ENCODE results near the gene ONECUT2.

Gene ONECUT2

GRCh38 chr18:57439985-57440330 is 4.8 kb downstream of the ONECUT2 start:
- Histone ChIP-seq H3K9ac (ENCODE audit: low read depth, low read length) (no peak overlapping the region), H3K4me3 (ENCODE audit: low read depth in 1 of 2, low read length in 2 of 2) (no peak overlapping the region), H3K27ac (ENCODE audit: low read length) (no peak overlapping the region), H3K36me3 (ENCODE audit: insufficient read depth, low read length) (no peaks in the 10 kb centered on the region), H3K79me2 (ENCODE audit: insufficient read depth, low read length) (no peaks in the 10 kb centered on the region), H3K4me1 (ENCODE audit: insufficient read depth, low read length) (no peaks in the 10 kb centered on the region), H3K4me2 (ENCODE audit: insufficient read depth, low read length) (no peak overlapping the region), H3K27me3 (ENCODE audit: insufficient read depth, low read length, poor library complexity) (no peaks in the 10 kb centered on the region), H2AFZ (ENCODE audit: low read depth, low read length) (no peak overlapping the region), H3K9me3 (ENCODE audit: insufficient read depth, low read length, severe bottlenecking) (peaks cover 14% of the 10 kb centered on the region), H4K20me1 (ENCODE audit: insufficient read depth, low read length) (no peaks in the 10 kb centered on the region)
- TF ChIP-seq, protein P1, sequence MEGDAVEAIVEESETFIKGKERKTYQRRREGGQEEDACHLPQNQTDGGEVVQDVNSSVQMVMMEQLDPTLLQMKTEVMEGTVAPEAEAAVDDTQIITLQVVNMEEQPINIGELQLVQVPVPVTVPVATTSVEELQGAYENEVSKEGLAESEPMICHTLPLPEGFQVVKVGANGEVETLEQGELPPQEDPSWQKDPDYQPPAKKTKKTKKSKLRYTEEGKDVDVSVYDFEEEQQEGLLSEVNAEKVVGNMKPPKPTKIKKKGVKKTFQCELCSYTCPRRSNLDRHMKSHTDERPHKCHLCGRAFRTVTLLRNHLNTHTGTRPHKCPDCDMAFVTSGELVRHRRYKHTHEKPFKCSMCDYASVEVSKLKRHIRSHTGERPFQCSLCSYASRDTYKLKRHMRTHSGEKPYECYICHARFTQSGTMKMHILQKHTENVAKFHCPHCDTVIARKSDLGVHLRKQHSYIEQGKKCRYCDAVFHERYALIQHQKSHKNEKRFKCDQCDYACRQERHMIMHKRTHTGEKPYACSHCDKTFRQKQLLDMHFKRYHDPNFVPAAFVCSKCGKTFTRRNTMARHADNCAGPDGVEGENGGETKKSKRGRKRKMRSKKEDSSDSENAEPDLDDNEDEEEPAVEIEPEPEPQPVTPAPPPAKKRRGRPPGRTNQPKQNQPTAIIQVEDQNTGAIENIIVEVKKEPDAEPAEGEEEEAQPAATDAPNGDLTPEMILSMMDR (IDR thresholded peaks at IDR 0.05; ENCODE audit: borderline replicate concordance, extremely low read depth, low read length, poor library complexity, severe bottlenecking) = no peak
- no peak for TF ChIP-seq EZH2 (IDR thresholded peaks at IDR 0.05; ENCODE audit: borderline replicate concordance, low read depth, low read length, severe bottlenecking)
- ATAC-seq (ENCODE audit: insufficient read depth, low read depth) = no peak
- DNase-seq = no peak

DNA sequence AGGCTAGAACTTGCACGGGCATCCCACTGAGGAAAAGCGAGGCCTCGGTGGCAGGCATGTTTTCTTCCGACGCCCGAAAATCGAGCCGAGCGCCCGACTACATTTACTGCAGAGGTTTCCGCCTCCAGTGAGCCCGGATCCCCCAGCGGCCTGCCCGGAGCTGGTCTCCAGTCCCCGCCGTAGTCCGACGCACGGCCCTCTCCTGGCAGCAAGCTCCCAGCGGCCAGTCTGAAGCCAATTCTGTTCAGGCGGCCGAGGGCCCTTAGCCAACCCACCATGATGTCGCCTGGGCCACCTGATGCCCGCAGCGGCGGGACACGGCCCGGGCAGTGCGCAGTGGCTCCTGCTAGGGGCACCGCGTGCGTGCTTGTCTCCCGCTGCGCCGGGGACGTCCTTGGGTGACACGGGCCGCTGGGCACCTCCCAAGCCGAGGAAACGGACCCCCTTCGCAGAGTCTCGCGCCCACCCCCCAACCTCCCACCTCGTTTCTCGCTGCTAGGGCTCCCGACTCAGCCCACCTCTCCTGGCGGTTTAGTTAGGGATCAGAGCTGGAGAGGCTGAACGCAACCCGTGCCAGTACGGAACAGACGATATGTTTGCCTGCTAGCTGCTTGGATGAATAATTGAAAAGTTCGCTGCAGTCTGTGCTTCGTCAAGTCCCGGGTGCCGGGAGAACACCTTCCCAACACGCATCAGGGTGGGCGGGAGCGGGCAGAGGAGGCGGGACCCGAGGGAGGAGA is 5.3 kb downstream of the ONECUT2 start:
- H3K79me2 ChIP-seq (ENCODE audit: insufficient read depth, low read length) = no peaks in the 10 kb centered on the region
- no peaks in the 10 kb centered on the region for H3K27me3 ChIP-seq (ENCODE audit: insufficient read depth, low read length, poor library complexity)
- no peak overlapping the region for H3K27ac ChIP-seq (ENCODE audit: low read length)
- ATAC-seq (ENCODE audit: insufficient read depth, low read depth) = no peak
- H3K4me1 ChIP-seq (ENCODE audit: insufficient read depth, low read length) = no peaks in the 10 kb centered on the region
- TF ChIP-seq, protein P1 (IDR thresholded peaks at IDR 0.05; ENCODE audit: borderline replicate concordance, extremely low read depth, low read length, poor library complexity, severe bottlenecking) = no peak
- TF ChIP-seq EZH2 (IDR thresholded peaks at IDR 0.05; ENCODE audit: borderline replicate concordance, low read depth, low read length, severe bottlenecking) = no peak
- no peak overlapping the region for H3K4me3 ChIP-seq (ENCODE audit: low read depth in 1 of 2, low read length in 2 of 2)
- DNase-seq = no peak
- no peak overlapping the region for H3K9ac ChIP-seq (ENCODE audit: low read depth, low read length)
- no peaks in the 10 kb centered on the region for H3K36me3 ChIP-seq (ENCODE audit: insufficient read depth, low read length)
- H4K20me1 ChIP-seq (ENCODE audit: insufficient read depth, low read length) = no peaks in the 10 kb centered on the region
- peaks cover 14% of the 10 kb centered on the region for H3K9me3 ChIP-seq (ENCODE audit: insufficient read depth, low read length, severe bottlenecking)
- no peak overlapping the region for H2AFZ ChIP-seq (ENCODE audit: low read depth, low read length)
- no peak overlapping the region for H3K4me2 ChIP-seq (ENCODE audit: insufficient read depth, low read length)

DNA sequence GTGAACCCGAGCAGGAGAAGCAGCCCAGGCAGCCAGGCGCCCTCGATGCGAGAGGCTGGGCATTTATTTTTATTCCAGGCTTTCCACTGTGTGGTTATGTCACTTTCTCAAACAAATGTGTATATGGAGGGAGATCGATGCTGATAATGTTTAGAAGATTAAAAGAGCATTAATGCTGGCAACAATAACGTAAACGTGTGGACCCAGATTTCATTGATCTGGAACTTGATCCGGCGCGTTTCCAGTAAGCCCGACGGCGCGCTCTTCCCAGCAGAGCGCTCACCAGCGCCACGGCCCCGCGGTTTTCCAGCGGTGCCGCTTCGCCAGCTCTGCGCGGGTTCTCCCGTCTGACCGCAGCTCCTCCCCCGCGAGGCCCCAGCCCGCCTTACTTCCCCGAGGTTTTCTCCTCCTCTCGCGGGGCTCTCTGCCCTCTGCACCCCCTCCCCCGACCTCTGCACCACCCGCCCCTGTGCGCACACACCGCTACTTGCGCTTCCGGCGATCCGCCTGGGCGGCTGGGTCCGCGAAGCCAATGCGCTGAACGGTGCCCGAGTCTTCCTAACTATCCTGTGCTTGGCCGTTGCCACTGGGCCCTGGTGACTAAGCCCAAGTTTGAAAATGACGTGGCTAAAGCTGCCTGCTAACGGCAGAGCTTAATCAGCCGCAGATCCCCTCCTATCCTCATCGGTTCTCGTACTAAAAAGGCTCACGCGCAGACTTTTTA is 6.1 kb downstream of the ONECUT2 start:
- no peak overlapping the region for H3K4me3 ChIP-seq (ENCODE audit: low read depth in 1 of 2, low read length in 2 of 2)
- H2AFZ ChIP-seq (ENCODE audit: low read depth, low read length) = no peak overlapping the region
- no peaks in the 10 kb centered on the region for H4K20me1 ChIP-seq (ENCODE audit: insufficient read depth, low read length)
- peaks cover 10% of the 10 kb centered on the region for H3K9me3 ChIP-seq (ENCODE audit: insufficient read depth, low read length, severe bottlenecking)
- H3K4me2 ChIP-seq (ENCODE audit: insufficient read depth, low read length) = no peak overlapping the region
- no peak for ATAC-seq (ENCODE audit: insufficient read depth, low read depth)
- H3K27me3 ChIP-seq (ENCODE audit: insufficient read depth, low read length, poor library complexity) = peaks cover 5% of the 10 kb centered on the region
- no peak overlapping the region for H3K27ac ChIP-seq (ENCODE audit: low read length)
- TF ChIP-seq, protein P1 (IDR thresholded peaks at IDR 0.05; ENCODE audit: borderline replicate concordance, extremely low read depth, low read length, poor library complexity, severe bottlenecking) = no peak
- no peak for TF ChIP-seq EZH2 (IDR thresholded peaks at IDR 0.05; ENCODE audit: borderline replicate concordance, low read depth, low read length, severe bottlenecking)
- H3K4me1 ChIP-seq (ENCODE audit: insufficient read depth, low read length) = no peaks in the 10 kb centered on the region
- H3K79me2 ChIP-seq (ENCODE audit: insufficient read depth, low read length) = no peaks in the 10 kb centered on the region
- no peaks in the 10 kb centered on the region for H3K36me3 ChIP-seq (ENCODE audit: insufficient read depth, low read length)
- no peak overlapping the region for H3K9ac ChIP-seq (ENCODE audit: low read depth, low read length)
- no peak for DNase-seq

Measured in DND-41 (cell line).